ENCODE data around the gene SEMA4G.

The SEMA4G gene

GRCh38 chr10:100980311-100980710 lies 11.0 kb downstream of the SEMA4G start (continued):
- TF ChIP-seq ZNF449 (tag by site-specific recombination; IDR thresholded peaks at IDR 0.05) (no peak), ZNF544 (tag by site-specific recombination; IDR thresholded peaks at IDR 0.05) (no peak), ZBTB20 (tag by site-specific recombination; IDR thresholded peaks at IDR 0.05) (no peak)

DNA sequence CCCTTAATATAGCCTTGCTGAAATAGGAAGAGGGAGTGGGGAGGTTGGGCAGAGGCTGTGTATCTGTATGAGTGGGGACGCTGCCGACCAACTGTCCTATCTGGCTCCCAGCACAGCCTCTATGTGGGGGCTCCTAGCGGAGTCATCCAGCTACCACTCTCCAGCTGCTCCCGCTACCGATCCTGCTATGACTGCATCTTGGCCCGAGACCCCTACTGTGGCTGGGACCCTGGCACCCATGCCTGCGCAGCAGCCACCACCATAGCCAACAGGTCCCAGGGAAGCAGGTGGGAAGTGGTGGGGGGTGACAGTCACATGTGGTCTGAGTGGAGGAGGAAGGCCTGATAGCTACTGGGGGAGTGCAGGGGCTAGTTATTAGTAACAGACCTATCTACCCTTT lies 11.4 kb downstream of the SEMA4G start:
- POLR2A ChIA-PET: interaction anchor here (0.5 to 0.6 kb wide), 2 partner anchors 37 to 445 kb away, joined by 3 read pairs; partner anchors contain the start of gene HIF1AN

GRCh38 chr10:100981178-100981772 lies 12.0 kb downstream of the SEMA4G start:
- peaks cover 5% of the 10 kb centered on the region for H3K4me1 ChIP-seq (ENCODE audit: control insufficient read depth, insufficient read depth, low read length)
- POLR2A ChIA-PET: interaction anchor here (0.5 kb wide), 1 partner anchor 37 kb away, joined by 3 read pairs; no protein-coding TSS in a partner anchor
- H3K4me3 ChIP-seq (ENCODE audit: low read depth, low read length): no peak overlapping the region
- H3K9me3 ChIP-seq (ENCODE audit: control insufficient read depth, insufficient read depth, low read depth, low read length): no peaks in the 10 kb centered on the region
- no peak overlapping the region for H3K27ac ChIP-seq (ENCODE audit: extremely low read depth, low read depth, low read length)
- peaks cover 4 to 81% of the 10 kb centered on the region in 2 experiments for H3K36me3 ChIP-seq (ENCODE audit: control insufficient read depth in 2 of 2, insufficient read depth in 1 of 2, low read length in 2 of 2)
- CTCF ChIA-PET: no interaction called here
- peak; percentile 42; the same call in 1 of the 2 replicates for TF ChIP-seq ZBTB48 (tag by site-specific recombination; IDR thresholded peaks at IDR 0.05)
- peak; percentile 71; the same call in 1 of the 2 replicates for TF ChIP-seq ZNF664 (tag by site-specific recombination; IDR thresholded peaks at IDR 0.05)
- TF ChIP-seq, protein P1, sequence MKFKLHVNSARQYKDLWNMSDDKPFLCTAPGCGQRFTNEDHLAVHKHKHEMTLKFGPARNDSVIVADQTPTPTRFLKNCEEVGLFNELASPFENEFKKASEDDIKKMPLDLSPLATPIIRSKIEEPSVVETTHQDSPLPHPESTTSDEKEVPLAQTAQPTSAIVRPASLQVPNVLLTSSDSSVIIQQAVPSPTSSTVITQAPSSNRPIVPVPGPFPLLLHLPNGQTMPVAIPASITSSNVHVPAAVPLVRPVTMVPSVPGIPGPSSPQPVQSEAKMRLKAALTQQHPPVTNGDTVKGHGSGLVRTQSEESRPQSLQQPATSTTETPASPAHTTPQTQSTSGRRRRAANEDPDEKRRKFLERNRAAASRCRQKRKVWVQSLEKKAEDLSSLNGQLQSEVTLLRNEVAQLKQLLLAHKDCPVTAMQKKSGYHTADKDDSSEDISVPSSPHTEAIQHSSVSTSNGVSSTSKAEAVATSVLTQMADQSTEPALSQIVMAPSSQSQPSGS (tag by site-specific recombination; IDR thresholded peaks at IDR 0.05; ENCODE audit: low read depth): 0 out of 2 replicates have a peak, but pooled peaks have one; percentile 35
- no peak for TF ChIP-seq ZNF26 (tag by site-specific recombination; IDR thresholded peaks at IDR 0.05)

More for the DNA sequence above, 11.4 kb downstream of the SEMA4G start:
- no peaks in the 10 kb centered on the region for H3K9me3 ChIP-seq (ENCODE audit: control insufficient read depth, insufficient read depth, low read depth, low read length)
- CTCF ChIA-PET: no interaction called here
- H3K4me1 ChIP-seq (ENCODE audit: control insufficient read depth, insufficient read depth, low read length): no peaks in the 10 kb centered on the region
- TF ChIP-seq ZNF521 (tag by site-specific recombination; IDR thresholded peaks at IDR 0.05) (no peak), RBAK (tag by site-specific recombination; IDR thresholded peaks at IDR 0.05) (no peak), ZNF791 (tag by site-specific recombination; IDR thresholded peaks at IDR 0.05) (no peak), WT1 (tag by site-specific recombination; IDR thresholded peaks at IDR 0.05) (no peak), ZBTB8A (tag by site-specific recombination; IDR thresholded peaks at IDR 0.05) (no peak), KLF17 (tag by site-specific recombination; IDR thresholded peaks at IDR 0.05) (no peak), ZFHX2 (tag by site-specific recombination; conservative IDR thresholded peaks at IDR 0.05) (no peak)
- TF ChIP-seq, protein P2, sequence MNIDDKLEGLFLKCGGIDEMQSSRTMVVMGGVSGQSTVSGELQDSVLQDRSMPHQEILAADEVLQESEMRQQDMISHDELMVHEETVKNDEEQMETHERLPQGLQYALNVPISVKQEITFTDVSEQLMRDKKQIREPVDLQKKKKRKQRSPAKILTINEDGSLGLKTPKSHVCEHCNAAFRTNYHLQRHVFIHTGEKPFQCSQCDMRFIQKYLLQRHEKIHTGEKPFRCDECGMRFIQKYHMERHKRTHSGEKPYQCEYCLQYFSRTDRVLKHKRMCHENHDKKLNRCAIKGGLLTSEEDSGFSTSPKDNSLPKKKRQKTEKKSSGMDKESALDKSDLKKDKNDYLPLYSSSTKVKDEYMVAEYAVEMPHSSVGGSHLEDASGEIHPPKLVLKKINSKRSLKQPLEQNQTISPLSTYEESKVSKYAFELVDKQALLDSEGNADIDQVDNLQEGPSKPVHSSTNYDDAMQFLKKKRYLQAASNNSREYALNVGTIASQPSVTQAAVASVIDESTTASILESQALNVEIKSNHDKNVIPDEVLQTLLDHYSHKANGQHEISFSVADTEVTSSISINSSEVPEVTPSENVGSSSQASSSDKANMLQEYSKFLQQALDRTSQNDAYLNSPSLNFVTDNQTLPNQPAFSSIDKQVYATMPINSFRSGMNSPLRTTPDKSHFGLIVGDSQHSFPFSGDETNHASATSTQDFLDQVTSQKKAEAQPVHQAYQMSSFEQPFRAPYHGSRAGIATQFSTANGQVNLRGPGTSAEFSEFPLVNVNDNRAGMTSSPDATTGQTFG (tag by site-specific recombination; IDR thresholded peaks at IDR 0.05; ENCODE audit: borderline replicate concordance): no peak
- TF ChIP-seq, protein P3, sequence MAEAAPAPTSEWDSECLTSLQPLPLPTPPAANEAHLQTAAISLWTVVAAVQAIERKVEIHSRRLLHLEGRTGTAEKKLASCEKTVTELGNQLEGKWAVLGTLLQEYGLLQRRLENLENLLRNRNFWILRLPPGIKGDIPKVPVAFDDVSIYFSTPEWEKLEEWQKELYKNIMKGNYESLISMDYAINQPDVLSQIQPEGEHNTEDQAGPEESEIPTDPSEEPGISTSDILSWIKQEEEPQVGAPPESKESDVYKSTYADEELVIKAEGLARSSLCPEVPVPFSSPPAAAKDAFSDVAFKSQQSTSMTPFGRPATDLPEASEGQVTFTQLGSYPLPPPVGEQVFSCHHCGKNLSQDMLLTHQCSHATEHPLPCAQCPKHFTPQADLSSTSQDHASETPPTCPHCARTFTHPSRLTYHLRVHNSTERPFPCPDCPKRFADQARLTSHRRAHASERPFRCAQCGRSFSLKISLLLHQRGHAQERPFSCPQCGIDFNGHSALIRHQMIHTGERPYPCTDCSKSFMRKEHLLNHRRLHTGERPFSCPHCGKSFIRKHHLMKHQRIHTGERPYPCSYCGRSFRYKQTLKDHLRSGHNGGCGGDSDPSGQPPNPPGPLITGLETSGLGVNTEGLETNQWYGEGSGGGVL (tag by site-specific recombination; IDR thresholded peaks at IDR 0.05): no peak
- H3K4me3 ChIP-seq (ENCODE audit: low read depth, low read length): no peak overlapping the region
- H3K36me3 ChIP-seq (ENCODE audit: control insufficient read depth in 2 of 2, insufficient read depth in 1 of 2, low read length in 2 of 2): peaks cover 4 to 77% of the 10 kb centered on the region in 2 experiments
- no peak overlapping the region for H3K27ac ChIP-seq (ENCODE audit: extremely low read depth, low read depth, low read length)

Measured in HEK293 (cell line).